SW 1271 (cell line): ENCODE results near the gene CITED4.

Experiments
- DNase-seq, 2 experiments: peaks; one replicate each; lab custom pipeline; 2025; lab: John Stamatoyannopoulos, UW

Gene CITED4

GRCh38 chr1:40853885-40854170 lies 8.3 kb downstream of the CITED4 start:
- no peak for DNase-seq

GRCh38 chr1:40853113-40853884 lies 8.9 kb downstream of the CITED4 start:
- no peak for DNase-seq

GRCh38 chr1:40851643-40852042 lies 10.5 kb downstream of the CITED4 start:
- DNase-seq, result no peak

- DNase-seq, result peak in 1 of 2 experiments; percentile 35
Observed at GRCh38 chr1:40849801-40850592, 12.2 kb downstream of the CITED4 start.

- peak in 1 of 2 experiments; percentile 46 for DNase-seq
Observed at GRCh38 chr1:40848530-40849189, 13.5 kb downstream of the CITED4 start.

- DNase-seq, result no peak
Observed at GRCh38 chr1:40847023-40847745, 15.0 kb downstream of the CITED4 start.

- no peak for DNase-seq
Observed at GRCh38 chr1:40845895-40846294, 16.3 kb downstream of the CITED4 start.

GRCh38 chr1:40844887-40845878 lies 17.0 kb downstream of the CITED4 start:
- no peak for DNase-seq

GRCh38 chr1:40844079-40844478 lies 18.1 kb downstream of the CITED4 start:
- DNase-seq, result no peak

- DNase-seq, result no peak
Observed at GRCh38 chr1:40842691-40843090, 19.5 kb downstream of the CITED4 start.

- DNase-seq, result no peak
Observed at GRCh38 chr1:40842207-40842606, 20.0 kb downstream of the CITED4 start.

- DNase-seq, result no peak
Observed at GRCh38 chr1:40841602-40842001, 20.6 kb downstream of the CITED4 start.

GRCh38 chr1:40840526-40841323 lies 21.4 kb downstream of the CITED4 start:
- DNase-seq, result no peak

GRCh38 chr1:40839943-40840335 lies 22.2 kb downstream of the CITED4 start:
- no peak for DNase-seq

- no peak for DNase-seq
Observed at GRCh38 chr1:40838980-40839942, 22.9 kb downstream of the CITED4 start.

- DNase-seq, result no peak
Observed at GRCh38 chr1:40838045-40838979, 23.9 kb downstream of the CITED4 start.

- no peak for DNase-seq
Observed at GRCh38 chr1:40837601-40838000, 24.6 kb downstream of the CITED4 start.

- no peak for DNase-seq
Observed at GRCh38 chr1:40836283-40836682, 25.9 kb downstream of the CITED4 start.
